ENCODE measurements around the gene H2AZ2.

Gene H2AZ2

GRCh38 chr7:44847920-44848634, at the start of gene H2AZ2:
Gene H2AZ2 (minus strand): TSS chr7:44848087. CDS start chr7:44847971, 116 bp downstream.
- TF ChIP-seq CTCF (IDR thresholded peaks at IDR 0.05; ENCODE audit: low read depth, low read length): no peak
- peak; percentile 100 for DNase-seq (ENCODE audit: low read depth in 2 of 2)
- H3K4me3 ChIP-seq (replicated peaks in 1 of 2; ENCODE audit: low read depth in 2 of 2, low read length in 2 of 2): peak within 1 kb of the TSS; percentile 65 to 79

GRCh38 chr7:44897309-44897708, 49.4 kb upstream of the H2AZ2 start:
- no peak for TF ChIP-seq CTCF (IDR thresholded peaks at IDR 0.05; ENCODE audit: low read depth, low read length)
- peak in 1 of 2 donors; percentile 36 for DNase-seq (ENCODE audit: low read depth in 2 of 2)
- H3K4me3 ChIP-seq (replicated peaks in 1 of 2; ENCODE audit: low read depth in 2 of 2, low read length in 2 of 2): no peak overlapping the region

- TF ChIP-seq CTCF (IDR thresholded peaks at IDR 0.05; ENCODE audit: low read depth, low read length): no peak
- no peak overlapping the region for H3K4me3 ChIP-seq (replicated peaks in 1 of 2; ENCODE audit: low read depth in 2 of 2, low read length in 2 of 2)
- DNase-seq (ENCODE audit: low read depth in 2 of 2): no peak
Measured at GRCh38 chr7:44894888-44895580, 47.1 kb upstream of the H2AZ2 start.

- DNase-seq (ENCODE audit: low read depth in 2 of 2): no peak
- TF ChIP-seq CTCF (IDR thresholded peaks at IDR 0.05; ENCODE audit: low read depth, low read length): no peak
- no peak overlapping the region for H3K4me3 ChIP-seq (replicated peaks in 1 of 2; ENCODE audit: low read depth in 2 of 2, low read length in 2 of 2)
Measured at GRCh38 chr7:44893710-44894234, 45.9 kb upstream of the H2AZ2 start.

- no peak for TF ChIP-seq CTCF (IDR thresholded peaks at IDR 0.05; ENCODE audit: low read depth, low read length)
- no peak overlapping the region for H3K4me3 ChIP-seq (replicated peaks in 1 of 2; ENCODE audit: low read depth in 2 of 2, low read length in 2 of 2)
Measured at GRCh38 chr7:44891791-44892190, 43.9 kb upstream of the H2AZ2 start.

GRCh38 chr7:44891372-44891771, 43.5 kb upstream of the H2AZ2 start:
- no peak for TF ChIP-seq CTCF (IDR thresholded peaks at IDR 0.05; ENCODE audit: low read depth, low read length)
- DNase-seq (ENCODE audit: low read depth in 2 of 2): no peak

More at GRCh38 chr7:44891791-44892190, 43.9 kb upstream of the H2AZ2 start:
- DNase-seq (ENCODE audit: low read depth in 2 of 2): no peak

More at GRCh38 chr7:44891372-44891771, 43.5 kb upstream of the H2AZ2 start:
- H3K4me3 ChIP-seq (replicated peaks in 1 of 2; ENCODE audit: low read depth in 2 of 2, low read length in 2 of 2): no peak overlapping the region

Data from cardiac fibroblast (primary cell).